A549 (cell line): ENCODE results near the gene VDR. TPM values are rescaled to one million over a fixed set of nuclear protein-coding genes. Genes with fewer than 3 reads are reported as not detected.

ENCODE experiments used
- ATAC-seq, 2 experiments: fragments of 200-7000 bp in 1 of 2; fragments of >200 bp in 1 of 2; cut with Nextera tagmentation in 1 of 2; cut with Tn5 transposase in 1 of 2; 3 replicates each; pipeline versions ENCODE4 v1.8.0 to v1.9.1; 2018 to 2020; ENCODE audit warnings: mild to moderate bottlenecking in 1 of 2, moderate library complexity in 1 of 2
- CTCF ChIA-PET: fragments of 300-600 bp; sonication (Branson Sonifier 250); formaldehyde crosslinking; extraction: SDS; loops from one replicate; lab custom pipeline; 2021; ENCODE audit warnings: antibody characterized with exemption, inconsistent platforms; lab: Yijun Ruan, JAX
- POLR2A ChIA-PET: fragments of 350-600 bp; formaldehyde crosslinking; extraction: SDS; loops from one replicate; lab custom pipeline; 2021; ENCODE audit warnings: antibody characterized with exemption, inconsistent platforms; lab: Yijun Ruan, JAX
- DNase-seq, 2 experiments: peaks; one replicate each; pipeline versions ENCODE4 v3.0.0 to v3.0.0-alpha.2; 2011 to 2016; ENCODE audit warnings: low read depth in 1 of 2, low spot score in 1 of 2
- FAIRE-seq: peaks from 2 replicates; lab custom pipeline; 2011; peaks lifted over from hg19 to GRCh38; lab: Jason Lieb, UNC
- H3K27ac ChIP-seq, 2 experiments: fragments of >200 bp; sonication (Bioruptor Twin); formaldehyde crosslinking; 3 replicates each; pipeline ENCODE4 v1.5.1; 2016 to 2017
- H3K4me1 ChIP-seq: fragments of >200 bp; sonication (Bioruptor Twin); formaldehyde crosslinking; 3 replicates; pipeline ENCODE4 v1.6.1; 2016
- H3K4me2 ChIP-seq: fragments of >200 bp; sonication (Bioruptor Twin); formaldehyde crosslinking; 3 replicates; pipeline ENCODE4 v1.6.1; 2016
- H3K4me3 ChIP-seq: fragments of >200 bp; sonication (Bioruptor Twin); formaldehyde crosslinking; 3 replicates; pipeline ENCODE4 v1.5.1; 2016
- H3K9me3 ChIP-seq: fragments of >200 bp; sonication (Bioruptor Twin); formaldehyde crosslinking; 3 replicates; pipeline ENCODE4 v1.6.1; 2016
- BCL3 ChIP-seq: fragments of >200 bp; sonication (Bioruptor Twin); formaldehyde crosslinking; IDR thresholded peaks from 3 replicates; pipeline ENCODE4 v1.6.1; 2016
- CBX8 ChIP-seq: fragments of 200-600 bp; sonication (generic); IDR thresholded peaks from 2 replicates; pipeline ENCODE4 v1.6.1; 2016
- CHD2 ChIP-seq: fragments of 150-350 bp; IDR thresholded peaks from 2 replicates; pipeline ENCODE4 v1.6.1; 2014; ENCODE audit warnings: low read length; ENCODE audit not compliant: partially characterized antibody
- CTCF ChIP-seq: fragments of >200 bp; sonication (Bioruptor Twin); formaldehyde crosslinking; IDR thresholded peaks from 3 replicates; pipeline ENCODE4 v1.5.1; 2016
- E2F6 ChIP-seq: IDR thresholded peaks from 2 replicates; pipeline ENCODE4 v1.6.1; 2012; ENCODE audit warnings: low read depth, borderline replicate concordance
- EHF ChIP-seq: fragments of 250-450 bp; sonication (Bioruptor Pico); IDR thresholded peaks from 2 replicates; pipeline ENCODE4 v1.5.0; 2020; ENCODE audit warnings: mild to moderate bottlenecking
- ELK1 ChIP-seq: fragments of 150-350 bp; IDR thresholded peaks from 2 replicates; pipeline ENCODE4 v1.6.1; 2014; ENCODE audit warnings: low read depth, mild to moderate bottlenecking, low read length
- EP300 ChIP-seq, 2 experiments: fragments of >200 bp; sonication (Bioruptor Twin); formaldehyde crosslinking; IDR thresholded peaks; 2 replicates in 1 of 2; 3 replicates in 1 of 2; pipeline ENCODE4 v1.6.1; 2016 to 2017
- ESRRA ChIP-seq: fragments of 150-350 bp; IDR thresholded peaks from 2 replicates; pipeline ENCODE4 v1.6.1; 2014; ENCODE audit warnings: mild to moderate bottlenecking, low read length, borderline replicate concordance
- FOSB ChIP-seq: fragments of 250-450 bp; sonication (Bioruptor Pico); IDR thresholded peaks from 2 replicates; pipeline ENCODE4 v1.5.0; 2020; ENCODE audit warnings: mild to moderate bottlenecking, moderate library complexity
- FOXS1 ChIP-seq: fragments of 250-450 bp; sonication (Bioruptor Pico); IDR thresholded peaks from 2 replicates; pipeline ENCODE4 v1.5.0; 2020; ENCODE audit warnings: mild to moderate bottlenecking, moderate library complexity
- GATA3 ChIP-seq: IDR thresholded peaks from 2 replicates; pipeline ENCODE4 v1.6.1; 2012; ENCODE audit warnings: borderline replicate concordance
- HDAC2 ChIP-seq: fragments of 200-600 bp; sonication (generic); IDR thresholded peaks from 2 replicates; pipeline ENCODE4 v1.6.1; 2016
- HES2 ChIP-seq: fragments of >200 bp; sonication (Bioruptor Twin); formaldehyde crosslinking; IDR thresholded peaks from 2 replicates; pipeline ENCODE4 v1.6.1; 2016
- HEYL ChIP-seq: fragments of 250-450 bp; sonication (Bioruptor Pico); IDR thresholded peaks from 2 replicates; pipeline ENCODE4 v1.8.0; 2021; ENCODE audit warnings: mild to moderate bottlenecking, moderate library complexity
- HOXB5 ChIP-seq: fragments of 250-450 bp; sonication (Bioruptor Pico); IDR thresholded peaks from 2 replicates; pipeline ENCODE4 v1.5.0; 2020; ENCODE audit warnings: mild to moderate bottlenecking, moderate library complexity
- JUN ChIP-seq, 2 experiments: fragments of >200 bp; sonication (Bioruptor Twin); formaldehyde crosslinking; IDR thresholded peaks; 2 replicates in 1 of 2; 3 replicates in 1 of 2; pipeline ENCODE4 v1.6.1; 2016 to 2017
- KDM1A ChIP-seq: fragments of 200-600 bp; sonication (generic); IDR thresholded peaks from 2 replicates; pipeline ENCODE4 v1.6.1; 2016; ENCODE audit warnings: low read depth, mild to moderate bottlenecking
- MAX ChIP-seq: IDR thresholded peaks from 2 replicates; pipeline ENCODE4 v1.6.1; 2012
- MYC ChIP-seq: IDR thresholded peaks from 2 replicates; pipeline ENCODE4 v1.6.1; 2012; ENCODE audit warnings: mild to moderate bottlenecking, inconsistent platforms, low read length, improper control_type of control experiment, borderline replicate concordance
- NFE2L2 ChIP-seq: fragments of 150-350 bp; conservative IDR thresholded peaks from 2 replicates; pipeline ENCODE4 v1.6.1; 2014; ENCODE audit warnings: low read length
- PHF8 ChIP-seq: fragments of 200-600 bp; sonication (generic); IDR thresholded peaks from 2 replicates; pipeline ENCODE4 v1.6.1; 2016; ENCODE audit warnings: low read depth, mild to moderate bottlenecking, antibody characterized with exemption, moderate library complexity, borderline replicate concordance
- RFX5 ChIP-seq: fragments of 450-650 bp; IDR thresholded peaks from 2 replicates; pipeline ENCODE4 v1.7.1; 2014; ENCODE audit warnings: antibody characterized with exemption, mild to moderate bottlenecking, moderate library complexity
- SMC3 ChIP-seq: fragments of >200 bp; sonication (Bioruptor Twin); formaldehyde crosslinking; IDR thresholded peaks from 3 replicates; pipeline ENCODE4 v1.6.1; 2018; ENCODE audit warnings: inconsistent platforms
- TFCP2L1 ChIP-seq: fragments of 250-450 bp; sonication (Bioruptor Pico); IDR thresholded peaks from 2 replicates; pipeline ENCODE4 v1.5.0; 2021; ENCODE audit warnings: mild to moderate bottlenecking
- USF2 ChIP-seq: fragments of 450-650 bp; IDR thresholded peaks from 2 replicates; pipeline ENCODE4 v1.6.1; 2014; ENCODE audit warnings: antibody characterized with exemption
- ZC3H11A ChIP-seq: fragments of 450-650 bp; IDR thresholded peaks from 2 replicates; pipeline ENCODE4 v1.6.1; 2014; ENCODE audit warnings: antibody characterized with exemption, mild to moderate bottlenecking
- ZNF302 ChIP-seq: fragments of 250-450 bp; sonication (Bioruptor Pico); IDR thresholded peaks from 2 replicates; pipeline ENCODE4 v1.9.0; 2021; ENCODE audit warnings: inconsistent platforms, mild to moderate bottlenecking, moderate library complexity
- WGBS: methylation state at CpG from one replicate; pipeline ENCODE4 v1.1.6; 2017; ENCODE audit errors: missing lambda C conversion rate; 5-methylcytosine and 5-hydroxymethylcytosine counted together
- polyA plus RNA-seq, 4 experiments: library from polyadenylated mRNA; depleted of rRNA in 3 of 4; stranded (reverse); fragments of >200 nt; fragmentation: RNase III in 1 of 4; extraction: RNeasy Plus Mini Kit Qiagen cat#74134 plus additional on column Dnase treatment in 1 of 4; gene quantifications; 2 replicates in 3 of 4; 3 replicates in 1 of 4; pipeline ENCODE4 v1.2.3, GENCODE V29; 2011 to 2017

VDR gene
- polyA plus RNA-seq, 2 of the 4 experiments (the other 2 are of a cell fraction) = 1.9 to 2.1 TPM

GRCh38 chr12:47889040-47889439 is 15.8 kb downstream of the VDR start (continued):
- no peak for TF ChIP-seq FOSB (CRISPR knock-in tag)
- TF ChIP-seq EHF (CRISPR knock-in tag) = no peak

GRCh38 chr12:47888153-47888819 is 16.5 kb downstream of the VDR start:
- no peak overlapping the region for H3K4me2 ChIP-seq
- no peak for TF ChIP-seq CTCF
- no peak for TF ChIP-seq CHD2
- no peak for TF ChIP-seq MYC
- TF ChIP-seq GATA3 = no peak
- no peak for TF ChIP-seq BCL3
- no peak for TF ChIP-seq JUN (IDR thresholded peaks at IDR 0.05)
- TF ChIP-seq NFE2L2 = no peak
- no peak for TF ChIP-seq MAX
- TF ChIP-seq SMC3 = no peak
- TF ChIP-seq USF2 = no peak
- no peak for TF ChIP-seq TFCP2L1 (CRISPR knock-in tag)
- TF ChIP-seq KDM1A = no peak
- TF ChIP-seq HES2 = no peak
- TF ChIP-seq ESRRA = no peak
- TF ChIP-seq HDAC2 = no peak
- TF ChIP-seq ELK1 = no peak
- TF ChIP-seq HEYL (CRISPR knock-in tag) = no peak
- TF ChIP-seq, all 56 proteins: peak for 0
- no peak overlapping the region for H3K4me3 ChIP-seq
- H3K9me3 ChIP-seq = no peaks in the 10 kb centered on the region
- CTCF ChIA-PET = interaction anchor here (0.9 to 1.2 kb wide), 2 partner anchors 10 to 18 kb away, joined by 3 to 4 read pairs; no protein-coding TSS in a partner anchor
- ATAC-seq (no peak), FAIRE-seq (no peak), DNase-seq (no peak)
- H3K27ac ChIP-seq = no peak overlapping the region
- no peaks in the 10 kb centered on the region for H3K4me1 ChIP-seq
- POLR2A ChIA-PET = no interaction called here
- WGBS = 73% methylated on average over 9 of the region's 9 CpGs

GRCh38 chr12:47887529-47887928 is 17.3 kb downstream of the VDR start:
- ATAC-seq (no peak), DNase-seq (no peak), FAIRE-seq (no peak)
- Histone ChIP-seq H3K9me3 (no peaks in the 10 kb centered on the region), H3K4me1 (0 out of 3 replicates have a peak, but pooled peaks cover 2% of the 10 kb centered on the region), H3K4me2 (no peak overlapping the region), H3K4me3 (no peak overlapping the region), H3K27ac (no peak overlapping the region)
- ChIA-PET POLR2A (no interaction called here), CTCF (interaction anchor here (1.2 to 2.7 kb wide), 2 partner anchors 13 to 18 kb away, joined by 3 to 13 read pairs; no protein-coding TSS in a partner anchor)
- 62% methylated on average over 3 of the region's 3 CpGs for WGBS
- no peak for TF ChIP-seq RFX5
- TF ChIP-seq JUN (IDR thresholded peaks at IDR 0.05) = no peak
- no peak for TF ChIP-seq ZC3H11A
- TF ChIP-seq TFCP2L1 (CRISPR knock-in tag) = no peak
- TF ChIP-seq ESRRA = no peak
- TF ChIP-seq HOXB5 (CRISPR knock-in tag) = no peak
- no peak for TF ChIP-seq E2F6
- TF ChIP-seq EP300 (IDR thresholded peaks at IDR 0.05) = no peak
- no peak for TF ChIP-seq ZNF302 (CRISPR knock-in tag)
- TF ChIP-seq FOXS1 = no peak
- no peak for TF ChIP-seq PHF8
- no peak for TF ChIP-seq CTCF
- TF ChIP-seq CBX8 = no peak
- TF ChIP-seq MYC = no peak
